IMR-90 (cell line): ENCODE measurements around the gene OTP. TPM values are rescaled to one million over a fixed set of nuclear protein-coding genes. Genes with fewer than 3 reads are reported as not detected.

Source experiments
- ATAC-seq: fragments of 200-7000 bp; cut with Tn5 transposase; 2 replicates; pipeline ENCODE4 v1.9.1; 2020; ENCODE audit warnings: low read depth, mild to moderate bottlenecking, moderate library complexity
- BruUV-seq: library from RNA; stranded (reverse); fragments of 400-500 nt; replicated peaks from 2 replicates; lab custom pipeline; 2021; lab: Mats Ljungman, UMichigan
- CTCF ChIA-PET: fragments of 300-600 bp; formaldehyde crosslinking; extraction: SDS; loops from one replicate; lab custom pipeline; 2021; ENCODE audit warnings: antibody characterized with exemption; lab: Yijun Ruan, JAX
- POLR2A ChIA-PET: fragments of 300-600 bp; sonication (Branson Sonifier 250); formaldehyde crosslinking; loops from one replicate; lab custom pipeline; 2022; ENCODE audit warnings: antibody characterized with exemption; ENCODE audit not compliant: unreplicated experiment; lab: Charles Lee
- DNase-seq: peaks from one replicate; pipeline ENCODE4 v3.0.0; 2013
- H2AFZ ChIP-seq: replicated peaks from 2 replicates; pipeline ENCODE3; 2013; ENCODE audit warnings: low read length, mild to moderate bottlenecking; ENCODE audit not compliant: poor library complexity
- H2AK5ac ChIP-seq: 2 replicates; pipeline ENCODE4 v1.6.1; 2013; ENCODE audit warnings: low read depth, low read length, inconsistent platforms
- H2AK9ac ChIP-seq: replicated peaks from 2 replicates; pipeline ENCODE3; 2013; ENCODE audit warnings: mild to moderate bottlenecking, low read depth, low read length, moderate library complexity; ENCODE audit not compliant: poor library complexity
- H2BK120ac ChIP-seq: 2 replicates; pipeline ENCODE4 v1.6.1; 2013; ENCODE audit warnings: low read depth, low read length, inconsistent platforms
- H2BK15ac ChIP-seq: 3 replicates; pipeline ENCODE4 v1.6.1; 2013; ENCODE audit warnings: low read depth, low read length, inconsistent platforms
- H2BK20ac ChIP-seq: 2 replicates; pipeline ENCODE4 v1.6.1; 2013; ENCODE audit warnings: low read depth, mild to moderate bottlenecking, inconsistent platforms, low read length, moderate library complexity
- H2BK5ac ChIP-seq: 2 replicates; pipeline ENCODE4 v1.6.1; 2013; ENCODE audit warnings: mild to moderate bottlenecking, low read depth, low read length, inconsistent platforms; ENCODE audit not compliant: poor library complexity, severe bottlenecking
- H3K14ac ChIP-seq: replicated peaks from 2 replicates; pipeline ENCODE4 v1.6.1; 2013; ENCODE audit warnings: low read depth, low read length, inconsistent platforms
- H3K18ac ChIP-seq: 2 replicates; pipeline ENCODE4 v1.6.1; 2013; ENCODE audit warnings: low read depth, low read length, control low read depth
- H3K23ac ChIP-seq: 2 replicates; pipeline ENCODE4 v1.6.1; 2013; ENCODE audit warnings: low read depth, low read length, inconsistent platforms
- H3K27ac ChIP-seq: 2 replicates; pipeline ENCODE4 v1.5.1; 2013; ENCODE audit warnings: mild to moderate bottlenecking, control low read depth, low read length; ENCODE audit not compliant: insufficient read depth
- H3K27me3 ChIP-seq: 2 replicates; pipeline ENCODE4 v1.6.1; 2013; ENCODE audit warnings: low read length; ENCODE audit not compliant: control insufficient read depth, insufficient read depth
- H3K36me3 ChIP-seq: 2 replicates; pipeline ENCODE4 v1.6.1; 2013; ENCODE audit warnings: low read length, mixed read lengths; ENCODE audit not compliant: control insufficient read depth, insufficient read depth
- H3K4ac ChIP-seq: 2 replicates; pipeline ENCODE4 v1.6.1; 2013; ENCODE audit warnings: low read depth, low read length, inconsistent platforms
- H3K4me1 ChIP-seq: 2 replicates; pipeline ENCODE4 v1.6.1; 2013; ENCODE audit warnings: low read length, mixed read lengths; ENCODE audit not compliant: control insufficient read depth, insufficient read depth
- H3K4me2 ChIP-seq: 2 replicates; pipeline ENCODE4 v1.6.1; 2013; ENCODE audit warnings: low read depth, mild to moderate bottlenecking, control low read depth, low read length, moderate library complexity
- H3K4me3 ChIP-seq: 2 replicates; pipeline ENCODE4 v1.5.1; 2013; ENCODE audit warnings: low read depth, mild to moderate bottlenecking, control low read depth, low read length, moderate library complexity; ENCODE audit not compliant: insufficient read depth
- H3K56ac ChIP-seq: 2 replicates; pipeline ENCODE4 v1.6.1; 2013; ENCODE audit warnings: low read length, inconsistent platforms; ENCODE audit not compliant: insufficient read depth; ENCODE audit errors: extremely low read depth
- H3K79me1 ChIP-seq, 2 experiments: 2 replicates each; pipeline ENCODE4 v1.6.1; 2013; ENCODE audit warnings: low read length in 2 of 2, inconsistent platforms in 1 of 2, low read depth in 1 of 2
- H3K9ac ChIP-seq: 2 replicates; pipeline ENCODE4 v1.6.1; 2013; ENCODE audit warnings: low read depth, low read length, control low read depth
- H3K9me1 ChIP-seq: 2 replicates; pipeline ENCODE4 v1.6.1; 2013; ENCODE audit warnings: low read length, inconsistent platforms; ENCODE audit not compliant: insufficient read depth
- H3K9me3 ChIP-seq: 2 replicates; pipeline ENCODE4 v1.6.1; 2013; ENCODE audit warnings: low read length; ENCODE audit not compliant: control insufficient read depth, insufficient read depth
- H4K20me1 ChIP-seq: 2 replicates; pipeline ENCODE4 v1.6.1; 2013; ENCODE audit warnings: low read length, inconsistent platforms; ENCODE audit not compliant: insufficient read depth
- H4K5ac ChIP-seq: 2 replicates; pipeline ENCODE4 v1.6.1; 2013; ENCODE audit warnings: mild to moderate bottlenecking, low read depth, low read length, control low read depth
- H4K8ac ChIP-seq, 2 experiments: 2 replicates each; pipeline ENCODE4 v1.6.1; 2013; ENCODE audit warnings: low read depth in 2 of 2, low read length in 2 of 2, control low read depth in 1 of 2, inconsistent platforms in 1 of 2
- H4K91ac ChIP-seq: 2 replicates; pipeline ENCODE4 v1.6.1; 2013; ENCODE audit warnings: low read depth, low read length, inconsistent platforms; ENCODE audit not compliant: insufficient read depth
- MAZ ChIP-seq: IDR thresholded peaks from 2 replicates; pipeline ENCODE4 v1.6.1; 2012; ENCODE audit warnings: low read depth, mild to moderate bottlenecking, low read length, improper control_type of control experiment, moderate library complexity, borderline replicate concordance
- WGBS, 2 experiments: methylation state at CpG; one replicate each; pipeline versions ENCODE4 v1.1.5 to v1.1.7; 2013; ENCODE audit warnings: missing lambda C conversion rate in 2 of 2; ENCODE audit not compliant: insufficient read length in 1 of 2; ENCODE audit errors: extremely low coverage in 2 of 2; 5-methylcytosine and 5-hydroxymethylcytosine counted together
- dilution Hi-C: fragments of 300-500 bp; cut with HindIII; formaldehyde crosslinking; loops from one replicate; pipeline ENCODE4 v1.14.3; 2018; ENCODE audit warnings: low sequenced_read_pairs; ENCODE audit not compliant: unreplicated experiment
- in situ Hi-C: fragments of 300-500 bp; cut with MboI; formaldehyde crosslinking; loops from 3 replicates; pipeline ENCODE4 v1.14.3; 2019; ENCODE audit warnings: low sequenced_read_pairs, inconsistent platforms, mixed read lengths
- intact Hi-C: fragments of 100-400 bp; cut with micrococcal nuclease; formaldehyde crosslinking; loops from 2 replicates; pipeline ENCODE4 v1.10.0; 2022
- polyA plus RNA-seq, 3 experiments: library from polyadenylated mRNA; depleted of rRNA; stranded (reverse); fragments of >200 nt; gene quantifications; 2 replicates each; pipeline ENCODE4 v1.2.3, GENCODE V29; 2012; ENCODE audit warnings: low replicate concordance in 1 of 3
- total RNA-seq: library from RNA; depleted of rRNA; stranded (reverse); fragments of >200 nt; gene quantifications from 2 replicates; pipeline ENCODE4 v1.2.3, GENCODE V29; 2012

The OTP gene
- total and polyA plus RNA-seq, 2 of the 4 experiments (the other 2 are of a cell fraction) = not detected

GRCh38 chr5:77632526-77633206 is 5.8 kb downstream of the OTP start:
- Histone ChIP-seq H3K9me3 (peaks cover 26% of the 10 kb centered on the region), H2BK20ac (no peak overlapping the region), H3K79me1 (no peaks in the 10 kb centered on the region), H3K4ac (no peak overlapping the region), H2AFZ (no peak overlapping the region), H4K5ac (no peak overlapping the region), H3K9ac (no peak overlapping the region), H2AK9ac (no peak overlapping the region), H3K4me3 (no peak overlapping the region), H3K18ac (no peak overlapping the region), H3K4me1 (peaks cover 6% of the 10 kb centered on the region; the same call in 1 of the 2 replicates), H2AK5ac (no peak overlapping the region), H3K14ac (no peak overlapping the region), H2BK5ac (no peak overlapping the region), H3K27ac (no peak overlapping the region), H4K91ac (no peak overlapping the region), H2BK120ac (no peak overlapping the region), H2BK15ac (no peak overlapping the region), H4K20me1 (peaks cover 9% of the 10 kb centered on the region; the same call in 1 of the 2 replicates), H3K4me2 (no peak overlapping the region), H3K36me3 (no peaks in the 10 kb centered on the region), H4K8ac (no peak overlapping the region), H3K9me1 (peaks cover 3% of the 10 kb centered on the region; the same call in 1 of the 2 replicates), H3K27me3 (peaks cover 84% of the 10 kb centered on the region), H3K56ac (no peak overlapping the region), H3K23ac (no peak overlapping the region; the same call in 1 of the 2 replicates)
- POLR2A ChIA-PET = no interaction called here
- ATAC-seq (no peak), DNase-seq (no peak)
- dilution Hi-C loops = no loop called here
- CTCF ChIA-PET = no interaction called here
- BruUV-seq = no TSS peak
- intact Hi-C loops = loop anchor here (10.0 kb wide), 1 partner anchor 488 kb away; no protein-coding TSS in a partner anchor
- in situ Hi-C loops = no loop called here
- no peak for TF ChIP-seq MAZ
- WGBS, 2 experiments = 5% methylated on average over 12 of the region's 33 CpGs; no CpG with 5 or more reads in 1 of the 2 experiments
